ENCODE measurements around the gene FUZ.
A peak's percentile ranks its signal among the peaks of the same experiment; 100 is the strongest.

FUZ gene

GRCh38 chr19:49812997-49813861 is at the start of gene FUZ:
TSS of gene FUZ (minus strand) at chr19:49813292. CDS start at chr19:49813106, 186 bp downstream.
- peak; percentile 96 for DNase-seq

GRCh38 chr19:49862391-49863253 is 49.5 kb upstream of the FUZ start:
- DNase-seq, result no peak

- DNase-seq, result no peak
These were observed 48.7 kb upstream of the FUZ start for GRCh38 chr19:49861541-49862378.

- no peak for DNase-seq
These were observed 48.0 kb upstream of the FUZ start for GRCh38 chr19:49861107-49861506.

GRCh38 chr19:49860336-49861102 is 47.4 kb upstream of the FUZ start:
- no peak for DNase-seq

GRCh38 chr19:49859682-49860335 is 46.7 kb upstream of the FUZ start:
- no peak for DNase-seq

GRCh38 chr19:49858088-49858985 is 45.2 kb upstream of the FUZ start:
- no peak for DNase-seq

GRCh38 chr19:49857838-49858087 is 44.7 kb upstream of the FUZ start:
- DNase-seq, result no peak

- no peak for DNase-seq
These were observed 44.2 kb upstream of the FUZ start for GRCh38 chr19:49857061-49857837.

GRCh38 chr19:49856574-49857021 is 43.5 kb upstream of the FUZ start:
- DNase-seq, result no peak

GRCh38 chr19:49855676-49856573 is 42.8 kb upstream of the FUZ start:
- no peak for DNase-seq

- DNase-seq, result no peak
These were observed 42.2 kb upstream of the FUZ start for GRCh38 chr19:49855277-49855675.

GRCh38 chr19:49854378-49855263 is 41.5 kb upstream of the FUZ start:
- DNase-seq, result no peak

- no peak for DNase-seq
These were observed 40.8 kb upstream of the FUZ start for GRCh38 chr19:49853852-49854377.

GRCh38 chr19:49852631-49853126 is 39.6 kb upstream of the FUZ start:
- no peak for DNase-seq

GRCh38 chr19:49851456-49852259 is 38.6 kb upstream of the FUZ start:
- no peak for DNase-seq

Measured in activated CD4-positive, alpha-beta T cell treated with anti-CD3 and anti-CD28 coated beads, Interleukin-2, Interleukin-6, amounts not matched to agents 100 ng/mL and 50 ng/mL, durations not matched to agents 16 hours and 8 hours (primary cell).